ENCODE data around the gene HLA-DPB1.
A peak's percentile ranks its signal among the peaks of the same experiment; 100 is the strongest.

DNA sequence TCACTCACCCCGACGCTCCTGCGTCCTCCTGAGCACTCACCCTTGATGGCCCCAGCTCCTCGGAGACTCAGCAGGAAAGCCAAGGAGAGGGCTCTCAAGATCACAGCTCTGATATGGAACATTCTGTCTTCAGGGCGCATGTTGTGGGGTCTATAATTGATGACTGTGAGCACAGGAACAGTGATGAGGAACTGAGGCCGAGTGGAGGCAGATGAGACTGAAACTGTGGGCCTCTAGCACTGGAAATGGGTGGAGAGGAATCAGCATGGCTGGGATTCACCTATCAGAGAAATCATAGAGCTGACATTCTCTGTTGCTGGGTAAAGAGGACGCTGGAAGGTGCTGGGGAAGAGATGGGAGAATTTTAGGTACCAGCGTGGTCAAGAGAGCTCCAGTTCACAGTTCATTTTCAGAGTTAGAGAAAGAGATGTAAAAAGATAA is 2.3 kb upstream of the HLA-DPB1 start, which contains the start of gene HLA-DPA1:
- TF ChIP-seq POLR2A (IDR thresholded peaks at IDR 0.05), result peak; percentile 36 to 72
- TF ChIP-seq, protein P1, sequence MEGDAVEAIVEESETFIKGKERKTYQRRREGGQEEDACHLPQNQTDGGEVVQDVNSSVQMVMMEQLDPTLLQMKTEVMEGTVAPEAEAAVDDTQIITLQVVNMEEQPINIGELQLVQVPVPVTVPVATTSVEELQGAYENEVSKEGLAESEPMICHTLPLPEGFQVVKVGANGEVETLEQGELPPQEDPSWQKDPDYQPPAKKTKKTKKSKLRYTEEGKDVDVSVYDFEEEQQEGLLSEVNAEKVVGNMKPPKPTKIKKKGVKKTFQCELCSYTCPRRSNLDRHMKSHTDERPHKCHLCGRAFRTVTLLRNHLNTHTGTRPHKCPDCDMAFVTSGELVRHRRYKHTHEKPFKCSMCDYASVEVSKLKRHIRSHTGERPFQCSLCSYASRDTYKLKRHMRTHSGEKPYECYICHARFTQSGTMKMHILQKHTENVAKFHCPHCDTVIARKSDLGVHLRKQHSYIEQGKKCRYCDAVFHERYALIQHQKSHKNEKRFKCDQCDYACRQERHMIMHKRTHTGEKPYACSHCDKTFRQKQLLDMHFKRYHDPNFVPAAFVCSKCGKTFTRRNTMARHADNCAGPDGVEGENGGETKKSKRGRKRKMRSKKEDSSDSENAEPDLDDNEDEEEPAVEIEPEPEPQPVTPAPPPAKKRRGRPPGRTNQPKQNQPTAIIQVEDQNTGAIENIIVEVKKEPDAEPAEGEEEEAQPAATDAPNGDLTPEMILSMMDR (IDR thresholded peaks at IDR 0.05), result no peak
